Kidney epithelial cell (primary cell): ENCODE data around the gene DDR1. TPM values are rescaled to one million over a fixed set of nuclear protein-coding genes. Genes with fewer than 3 reads are reported as not detected.

Source experiments
- DNase-seq: peaks from one replicate; pipeline ENCODE4 v3.0.0-alpha.2; 2010; ENCODE audit warnings: low read depth
- H3K27me3 ChIP-seq: 2 replicates; pipeline ENCODE4 v1.6.0; 2011; ENCODE audit warnings: low read length; ENCODE audit not compliant: control insufficient read depth, insufficient read depth
- H3K36me3 ChIP-seq: 2 replicates; pipeline ENCODE4 v1.5.1; 2011; ENCODE audit warnings: low read length; ENCODE audit not compliant: control insufficient read depth, insufficient read depth
- H3K4me3 ChIP-seq: 2 replicates; pipeline ENCODE4 v1.5.1; 2011; ENCODE audit warnings: low read depth, mild to moderate bottlenecking, control low read depth, low read length
- CTCF ChIP-seq: IDR thresholded peaks from 2 replicates; pipeline ENCODE4 v1.5.1; 2011; ENCODE audit warnings: mild to moderate bottlenecking, moderate library complexity, low read length, control low read depth, inconsistent platforms; ENCODE audit not compliant: insufficient read depth, poor library complexity, severe bottlenecking
- total RNA-seq: library from RNA; depleted of rRNA; stranded (reverse); fragments of >200 nt; gene quantifications from 2 replicates; pipeline ENCODE4 v1.2.3, GENCODE V29; 2015

DDR1 gene
- total RNA-seq, 1 donor from 2014 or later, result 171 TPM

GRCh38 chr6:30877419-30878262 is 6.7 kb upstream of the DDR1 start:
- Histone ChIP-seq H3K4me3 (peak overlapping the region; percentile 23), H3K27me3 (no peaks in the 10 kb centered on the region), H3K36me3 (no peaks in the 10 kb centered on the region)
- DNase-seq, result no peak
- TF ChIP-seq CTCF, result peak; percentile 95

- H3K36me3 ChIP-seq, result no peaks in the 10 kb centered on the region
- no peaks in the 10 kb centered on the region for H3K27me3 ChIP-seq
- TF ChIP-seq CTCF, result no peak
- H3K4me3 ChIP-seq, result no peak overlapping the region
- DNase-seq, result no peak
Measured at GRCh38 chr6:30879684-30880427, 4.5 kb upstream of the DDR1 start.

GRCh38 chr6:30880698-30881252 is 3.5 kb upstream of the DDR1 start:
- no peaks in the 10 kb centered on the region for H3K36me3 ChIP-seq
- H3K4me3 ChIP-seq, result no peak overlapping the region
- TF ChIP-seq CTCF, result no peak
- no peaks in the 10 kb centered on the region for H3K27me3 ChIP-seq
- DNase-seq, result no peak

- H3K4me3 ChIP-seq, result no peak overlapping the region
- H3K27me3 ChIP-seq, result no peaks in the 10 kb centered on the region
- no peak for TF ChIP-seq CTCF
- no peak for DNase-seq
- no peaks in the 10 kb centered on the region for H3K36me3 ChIP-seq
Measured at GRCh38 chr6:30881392-30882203, 2.7 kb upstream of the DDR1 start.

- H3K27me3 ChIP-seq, result no peaks in the 10 kb centered on the region
- TF ChIP-seq CTCF, result no peak
- no peak for DNase-seq
- H3K4me3 ChIP-seq, result peak overlapping the region; percentile 62
- no peaks in the 10 kb centered on the region for H3K36me3 ChIP-seq
Measured at GRCh38 chr6:30882204-30882758, 2.0 kb upstream of the DDR1 start.
